Measurements from ENCODE around the gene IFNG. TPM values are rescaled to one million over a fixed set of nuclear protein-coding genes. Genes with fewer than 3 reads are reported as not detected.

The IFNG gene
- total RNA-seq, 6 experiments from 2014 or later, result 0.18 TPM; not detected in 5

GRCh38 chr12:68106660-68107059 is 52.9 kb downstream of the IFNG start:
- intact Hi-C loops (cut with DNase I), result no loop called here
- no peak for ATAC-seq
- TF ChIP-seq CTCF (IDR thresholded peaks at IDR 0.05) (no peak), POLR2A (IDR thresholded peaks at IDR 0.05) (no peak)

DNA sequence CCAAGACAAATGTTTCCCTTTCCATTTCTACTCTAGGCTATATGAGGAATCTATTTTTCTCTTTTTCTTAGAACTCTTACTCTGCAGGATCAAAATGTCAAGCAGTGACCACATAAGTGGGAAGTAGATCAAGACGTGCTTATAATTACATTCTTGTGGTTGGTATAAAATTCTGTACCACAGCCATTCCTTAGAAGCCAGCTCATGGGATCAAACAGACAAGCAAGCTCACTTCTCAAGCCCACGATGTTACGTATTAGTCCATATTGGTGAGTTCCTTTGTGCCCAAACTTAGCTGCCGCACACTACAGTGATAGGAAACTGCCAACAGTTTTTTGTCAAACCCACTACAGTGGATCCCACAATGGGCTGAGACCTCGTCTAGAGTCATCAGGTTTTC is 53.4 kb downstream of the IFNG start:
- 45% methylated on average over 5 of the region's 5 CpGs for WGBS (ENCODE audit: insufficient coverage, low coverage, low lambda C conversion rate, missing lambda C conversion rate)
- Histone ChIP-seq H3K9me3 (no peaks in the 10 kb centered on the region), H3K4me3 (no peak overlapping the region), H3K27ac (no peak overlapping the region), H3K4me1 (no peaks in the 10 kb centered on the region), H3K36me3 (no peaks in the 10 kb centered on the region), H3K27me3 (no peaks in the 10 kb centered on the region)
- TF ChIP-seq POLR2A (IDR thresholded peaks at IDR 0.05), result no peak
- TF ChIP-seq CTCF (IDR thresholded peaks at IDR 0.05), result no peak
- intact Hi-C loops (cut with DNase I), result no loop called here
- no peak for ATAC-seq
- no peak for DNase-seq

More at GRCh38 chr12:68106660-68107059, 52.9 kb downstream of the IFNG start:
- no peaks in the 10 kb centered on the region for H3K4me1 ChIP-seq
- H3K9me3 ChIP-seq, result no peaks in the 10 kb centered on the region
- H3K4me3 ChIP-seq, result no peak overlapping the region
- H3K27ac ChIP-seq, result no peak overlapping the region
- WGBS (ENCODE audit: insufficient coverage, low coverage, low lambda C conversion rate, missing lambda C conversion rate), result 64% methylated on average over 1 of the region's 1 CpG
- no peaks in the 10 kb centered on the region for H3K36me3 ChIP-seq
- DNase-seq, result no peak
- H3K27me3 ChIP-seq, result no peaks in the 10 kb centered on the region

Other genes starting within 250 kb of the IFNG start
- gene IFNG-AS1, start 170.3 kb downstream of the IFNG start, total RNA-seq, result under 1 TPM in 1 of 6 experiments, not detected in 5; 0.24 TPM
- gene IL26, start 66.1 kb upstream of the IFNG start, total RNA-seq, result not detected
- gene IL22, start 93.9 kb upstream of the IFNG start, total RNA-seq, result not detected
- gene MDM1, start 172.6 kb upstream of the IFNG start, total RNA-seq, result 1 to 10 TPM; 2.9 to 6.6 (median 4.1) TPM